Progenitor cell of endocrine pancreas (in vitro differentiated cells): ENCODE data around the gene FMN1. TPM values are rescaled to one million over a fixed set of nuclear protein-coding genes. Genes with fewer than 3 reads are reported as not detected.

Experiments
- DNase-seq: peaks from one replicate; pipeline ENCODE4 v3.0.0; 2021; ENCODE audit warnings: low spot score; ENCODE audit not compliant: unreplicated experiment
- H3K27ac Mint-ChIP-seq: 2 replicates; pipeline ENCODE4 v1.8.0; 2021; ENCODE audit warnings: mild to moderate bottlenecking, moderate library complexity, mixed read lengths
- H3K27me3 Mint-ChIP-seq: 2 replicates; pipeline ENCODE4 v1.8.0; 2021; ENCODE audit warnings: mixed read lengths
- H3K36me3 Mint-ChIP-seq: 2 replicates; pipeline ENCODE4 v1.8.0; 2022; ENCODE audit warnings: mixed read lengths; ENCODE audit not compliant: insufficient read depth
- H3K4me1 Mint-ChIP-seq: 2 replicates; pipeline ENCODE4 v1.8.0; 2021; ENCODE audit warnings: low read depth, mixed read lengths
- H3K4me3 Mint-ChIP-seq: 2 replicates; pipeline ENCODE4 v1.8.0; 2021; ENCODE audit warnings: low read depth, mild to moderate bottlenecking, moderate library complexity, mixed read lengths
- H3K9me3 Mint-ChIP-seq: 2 replicates; pipeline ENCODE4 v1.8.0; 2021; ENCODE audit warnings: low read depth, mixed read lengths
- total RNA-seq: library from RNA; stranded (reverse); gene quantifications from 2 replicates; pipeline ENCODE4 v1.2.1, GENCODE V29; 2021
- TF ChIP-seq, protein P1 (sequence below): fragments of 200-600 bp; sonication (generic); IDR thresholded peaks from one replicate; pipeline ENCODE4 v1.5.0; 2021; ENCODE audit warnings: antibody characterized with exemption, mild to moderate bottlenecking; ENCODE audit not compliant: unreplicated experiment

FMN1 gene
- total RNA-seq, 1 donor from 2014 or later: 0.41 TPM

DNA sequence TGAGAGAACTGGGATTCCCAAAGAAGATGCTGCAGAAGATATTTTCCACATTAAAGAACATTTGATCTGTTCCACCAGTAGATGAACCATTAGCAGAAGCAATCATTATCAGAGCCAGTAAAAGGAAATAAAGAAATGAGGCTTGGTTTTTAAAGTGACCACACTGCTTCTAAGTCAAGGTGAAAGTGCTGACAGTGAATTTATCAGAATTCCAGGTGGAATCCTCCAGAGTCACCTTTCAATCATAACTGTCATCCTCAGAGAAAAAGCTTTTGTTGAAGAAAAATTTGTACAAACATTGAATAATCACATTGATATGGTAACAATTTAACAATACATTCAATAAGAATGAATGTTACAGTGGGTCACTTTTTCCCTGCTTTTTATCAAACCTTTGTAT, 376.9 kb downstream of the FMN1 start:
- Mint-ChIP-seq H3K27ac (no peak overlapping the region), H3K36me3 (no peaks in the 10 kb centered on the region), H3K9me3 (no peaks in the 10 kb centered on the region), H3K27me3 (peaks cover 6% of the 10 kb centered on the region), H3K4me1 (no peaks in the 10 kb centered on the region), H3K4me3 (no peak overlapping the region)
- TF ChIP-seq, protein P1, sequence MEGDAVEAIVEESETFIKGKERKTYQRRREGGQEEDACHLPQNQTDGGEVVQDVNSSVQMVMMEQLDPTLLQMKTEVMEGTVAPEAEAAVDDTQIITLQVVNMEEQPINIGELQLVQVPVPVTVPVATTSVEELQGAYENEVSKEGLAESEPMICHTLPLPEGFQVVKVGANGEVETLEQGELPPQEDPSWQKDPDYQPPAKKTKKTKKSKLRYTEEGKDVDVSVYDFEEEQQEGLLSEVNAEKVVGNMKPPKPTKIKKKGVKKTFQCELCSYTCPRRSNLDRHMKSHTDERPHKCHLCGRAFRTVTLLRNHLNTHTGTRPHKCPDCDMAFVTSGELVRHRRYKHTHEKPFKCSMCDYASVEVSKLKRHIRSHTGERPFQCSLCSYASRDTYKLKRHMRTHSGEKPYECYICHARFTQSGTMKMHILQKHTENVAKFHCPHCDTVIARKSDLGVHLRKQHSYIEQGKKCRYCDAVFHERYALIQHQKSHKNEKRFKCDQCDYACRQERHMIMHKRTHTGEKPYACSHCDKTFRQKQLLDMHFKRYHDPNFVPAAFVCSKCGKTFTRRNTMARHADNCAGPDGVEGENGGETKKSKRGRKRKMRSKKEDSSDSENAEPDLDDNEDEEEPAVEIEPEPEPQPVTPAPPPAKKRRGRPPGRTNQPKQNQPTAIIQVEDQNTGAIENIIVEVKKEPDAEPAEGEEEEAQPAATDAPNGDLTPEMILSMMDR: no peak
- DNase-seq: no peak

GRCh38 chr15:32807331-32807730, 387.2 kb downstream of the FMN1 start:
- Mint-ChIP-seq H3K27ac (no peak overlapping the region), H3K4me1 (peaks cover 5% of the 10 kb centered on the region), H3K36me3 (no peaks in the 10 kb centered on the region), H3K27me3 (peaks cover 2% of the 10 kb centered on the region), H3K9me3 (peaks cover 9% of the 10 kb centered on the region), H3K4me3 (no peak overlapping the region)
- DNase-seq: no peak
- TF ChIP-seq, protein P1: no peak

GRCh38 chr15:32803631-32804030, 390.9 kb downstream of the FMN1 start:
- H3K4me3 Mint-ChIP-seq: no peak overlapping the region
- no peaks in the 10 kb centered on the region for H3K27me3 Mint-ChIP-seq
- DNase-seq: no peak
- H3K36me3 Mint-ChIP-seq: no peaks in the 10 kb centered on the region
- H3K27ac Mint-ChIP-seq: no peak overlapping the region
- H3K4me1 Mint-ChIP-seq: no peaks in the 10 kb centered on the region
- TF ChIP-seq, protein P1: no peak
- H3K9me3 Mint-ChIP-seq: peaks cover 9% of the 10 kb centered on the region

GRCh38 chr15:32802286-32802936, 392.1 kb downstream of the FMN1 start:
- TF ChIP-seq, protein P1: no peak
- Mint-ChIP-seq H3K27me3 (no peaks in the 10 kb centered on the region), H3K4me1 (no peaks in the 10 kb centered on the region), H3K27ac (no peak overlapping the region), H3K36me3 (no peaks in the 10 kb centered on the region), H3K9me3 (peaks cover 9% of the 10 kb centered on the region), H3K4me3 (no peak overlapping the region)
- no peak for DNase-seq

- Mint-ChIP-seq H3K9me3 (peaks cover 9% of the 10 kb centered on the region), H3K27me3 (no peaks in the 10 kb centered on the region), H3K4me1 (peaks cover 4% of the 10 kb centered on the region), H3K36me3 (no peaks in the 10 kb centered on the region), H3K4me3 (no peak overlapping the region), H3K27ac (no peak overlapping the region)
- no peak for DNase-seq
- TF ChIP-seq, protein P1: no peak
These were observed 394.5 kb downstream of the FMN1 start for GRCh38 chr15:32799936-32800535.
